Cardiac fibroblast (primary cell): ENCODE data around the gene SLC15A3.

Experiments used
- DNase-seq, 2 donors: peaks; one replicate each; pipeline versions ENCODE4 v3.0.0 to v3.0.0-alpha.2; 2010; ENCODE audit warnings: low read depth in 2 of 2
- H3K4me3 ChIP-seq, 2 donors: replicated peaks in 1 of 2; 1 replicate in 1 of 2; 2 replicates in 1 of 2; pipeline ENCODE4 v1.5.1; 2011; ENCODE audit warnings: low read depth in 2 of 2, low read length in 2 of 2, mild to moderate bottlenecking in 2 of 2, moderate library complexity in 1 of 2
- CTCF ChIP-seq: IDR thresholded peaks from one replicate; pipeline ENCODE4 v1.5.1; 2011; ENCODE audit warnings: low read depth, mild to moderate bottlenecking, low read length, inconsistent platforms

The SLC15A3 gene

DNA sequence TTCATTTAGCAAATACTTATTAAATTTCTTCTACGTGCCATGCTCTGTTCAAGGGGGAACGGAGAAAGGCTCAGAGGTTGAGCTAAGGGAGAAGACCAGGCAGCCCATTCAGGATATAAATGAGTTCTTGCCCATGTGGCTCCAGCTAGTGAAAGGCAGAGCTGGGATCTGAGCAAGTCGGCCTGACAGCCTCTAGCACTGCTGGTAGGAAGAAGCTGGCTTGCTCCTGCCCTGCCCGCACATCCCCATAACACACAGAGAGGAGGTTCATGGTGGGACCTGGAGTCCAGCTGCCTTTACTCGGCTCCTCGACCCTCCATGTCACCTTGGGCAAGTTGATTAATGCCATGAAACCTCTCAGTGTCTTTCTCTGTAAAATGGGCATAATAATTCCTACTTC is 2.0 kb downstream of the SLC15A3 start:
- TF ChIP-seq CTCF, result no peak
- DNase-seq, result no peak
- H3K4me3 ChIP-seq, result no peak overlapping the region

GRCh38 chr11:60948250-60948649 is 3.7 kb downstream of the SLC15A3 start:
- no peak overlapping the region for H3K4me3 ChIP-seq
- no peak for DNase-seq
- no peak for TF ChIP-seq CTCF

DNA sequence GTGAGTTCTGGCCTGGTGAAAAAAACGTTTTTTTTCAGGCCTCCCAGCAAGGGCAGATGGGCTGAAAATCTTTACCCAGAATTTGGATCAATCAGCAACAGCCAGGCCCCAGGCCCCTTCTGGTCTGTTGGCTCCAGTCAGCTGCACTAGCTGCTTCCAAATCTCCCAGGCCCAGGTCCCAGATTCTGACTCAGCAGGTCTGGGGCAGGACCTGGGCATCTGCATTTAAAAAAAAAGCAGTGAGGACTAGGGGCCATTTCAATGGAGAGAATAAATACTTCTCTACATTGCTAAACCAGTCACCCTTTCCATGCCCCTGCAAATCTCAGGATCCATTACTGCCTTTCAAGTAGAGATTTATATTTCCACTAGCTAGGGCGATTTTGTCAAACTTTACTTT is 4.3 kb downstream of the SLC15A3 start:
- DNase-seq, result no peak
- TF ChIP-seq CTCF, result no peak
- H3K4me3 ChIP-seq, result no peak overlapping the region

GRCh38 chr11:60946601-60947264 is 5.2 kb downstream of the SLC15A3 start:
- no peak overlapping the region for H3K4me3 ChIP-seq
- DNase-seq, result no peak
- no peak for TF ChIP-seq CTCF

DNA sequence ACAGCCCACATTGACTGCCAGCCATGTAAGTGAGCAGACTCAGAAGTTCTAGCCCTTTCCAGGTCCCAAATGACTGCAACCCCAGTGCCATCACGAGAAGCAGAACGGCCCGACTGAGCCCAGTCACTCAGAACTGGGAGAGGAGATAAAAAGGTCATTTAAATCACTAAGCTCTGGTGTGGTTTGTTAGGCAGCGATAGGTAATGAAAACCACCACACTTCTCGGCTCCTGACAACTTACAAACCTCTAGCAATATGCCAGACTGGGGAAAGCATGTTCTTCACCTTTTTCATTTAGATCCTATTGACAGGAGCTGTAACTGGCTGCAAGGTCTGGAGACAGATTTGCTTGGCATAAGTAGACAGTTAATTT is 6.7 kb downstream of the SLC15A3 start:
- DNase-seq, result no peak
- no peak for TF ChIP-seq CTCF
- no peak overlapping the region for H3K4me3 ChIP-seq

DNA sequence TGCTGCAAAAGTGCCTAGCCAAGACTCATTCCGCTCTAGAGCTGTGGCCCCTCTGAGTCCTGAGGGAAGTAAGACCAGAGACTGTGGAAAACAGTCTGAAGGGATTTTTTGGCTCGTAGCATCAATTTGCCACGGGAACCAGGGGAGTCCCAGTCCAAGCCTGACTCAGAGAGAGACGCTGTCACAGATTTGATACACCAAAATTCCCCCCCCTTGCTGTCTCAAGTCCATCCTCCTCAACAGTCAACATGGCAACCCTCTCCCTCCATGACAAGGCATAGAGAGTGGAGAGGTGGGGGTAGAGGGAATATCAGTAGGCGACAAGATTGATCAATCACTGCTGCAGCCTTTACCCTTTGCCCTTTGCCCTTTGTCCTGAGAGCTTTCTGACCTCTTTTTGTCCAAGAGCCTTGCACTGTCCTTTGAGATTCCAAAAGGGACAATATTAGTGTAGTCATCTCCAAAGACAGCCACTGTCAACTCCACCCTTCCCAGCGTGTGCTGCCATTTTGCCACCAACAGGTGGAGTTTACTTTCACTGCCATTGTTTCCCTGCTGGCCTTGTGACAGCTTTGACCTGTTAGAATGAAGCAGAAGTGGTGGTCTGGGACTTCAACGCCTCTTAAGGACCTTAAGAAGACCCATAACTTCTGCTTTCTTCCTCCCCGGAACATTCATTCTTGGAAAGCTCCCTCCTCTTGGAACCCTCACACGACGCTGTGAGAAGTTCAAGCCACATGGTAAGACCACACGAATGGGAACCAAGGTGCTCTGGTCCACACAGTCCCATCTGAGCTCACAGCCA is 7.3 kb downstream of the SLC15A3 start:
- DNase-seq, result no peak
- H3K4me3 ChIP-seq, result no peak overlapping the region
- peak; percentile 34 for TF ChIP-seq CTCF
